DMS53 (cell line): ENCODE measurements around the gene LY6G6F.

Experiments
- DNase-seq: peaks from one replicate; lab custom pipeline; 2025; lab: John Stamatoyannopoulos, UW

LY6G6F gene

DNA sequence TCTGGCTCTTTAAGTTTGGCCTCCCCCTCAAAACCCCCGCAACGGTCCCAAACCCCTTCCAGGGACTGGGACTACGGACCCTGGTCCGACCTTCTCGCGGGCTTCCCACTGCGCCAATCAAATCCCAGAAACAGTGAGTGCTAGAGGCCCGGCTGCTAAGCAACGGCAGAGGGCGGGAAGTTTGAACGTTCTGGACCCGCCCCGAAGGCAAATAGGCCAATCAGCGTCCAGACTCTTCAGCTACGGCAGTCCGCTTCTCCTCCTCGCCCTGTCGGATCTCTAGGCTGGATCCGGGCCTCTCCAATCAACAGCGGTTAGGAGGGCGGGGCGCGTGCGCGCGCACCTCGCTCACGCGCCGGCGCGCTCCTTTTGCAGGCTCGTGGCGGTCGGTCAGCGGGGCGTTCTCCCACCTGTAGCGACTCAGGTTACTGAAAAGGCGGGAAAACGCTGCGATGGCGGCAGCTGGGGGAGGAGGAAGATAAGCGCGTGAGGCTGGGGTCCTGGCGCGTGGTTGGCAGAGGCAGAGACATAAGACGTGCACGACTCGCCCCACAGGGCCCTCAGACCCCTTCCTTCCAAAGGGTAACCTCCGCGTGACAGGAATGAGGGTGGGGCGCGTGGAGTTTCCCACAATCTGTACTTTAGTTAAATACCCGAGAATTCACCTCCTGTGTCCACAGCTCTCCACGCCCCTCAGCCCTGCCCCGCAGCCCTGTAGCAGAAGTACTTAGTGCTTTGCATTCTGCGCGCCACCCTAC is 33.2 kb downstream of the LY6G6F start, which contains the start of gene MSH5:
TSS of gene MSH5 (plus strand) at position 367 of the 758 bp plus-strand sequence. CDS start 462 bp downstream, outside the sequence.
- peak; percentile 100 for DNase-seq

DNA sequence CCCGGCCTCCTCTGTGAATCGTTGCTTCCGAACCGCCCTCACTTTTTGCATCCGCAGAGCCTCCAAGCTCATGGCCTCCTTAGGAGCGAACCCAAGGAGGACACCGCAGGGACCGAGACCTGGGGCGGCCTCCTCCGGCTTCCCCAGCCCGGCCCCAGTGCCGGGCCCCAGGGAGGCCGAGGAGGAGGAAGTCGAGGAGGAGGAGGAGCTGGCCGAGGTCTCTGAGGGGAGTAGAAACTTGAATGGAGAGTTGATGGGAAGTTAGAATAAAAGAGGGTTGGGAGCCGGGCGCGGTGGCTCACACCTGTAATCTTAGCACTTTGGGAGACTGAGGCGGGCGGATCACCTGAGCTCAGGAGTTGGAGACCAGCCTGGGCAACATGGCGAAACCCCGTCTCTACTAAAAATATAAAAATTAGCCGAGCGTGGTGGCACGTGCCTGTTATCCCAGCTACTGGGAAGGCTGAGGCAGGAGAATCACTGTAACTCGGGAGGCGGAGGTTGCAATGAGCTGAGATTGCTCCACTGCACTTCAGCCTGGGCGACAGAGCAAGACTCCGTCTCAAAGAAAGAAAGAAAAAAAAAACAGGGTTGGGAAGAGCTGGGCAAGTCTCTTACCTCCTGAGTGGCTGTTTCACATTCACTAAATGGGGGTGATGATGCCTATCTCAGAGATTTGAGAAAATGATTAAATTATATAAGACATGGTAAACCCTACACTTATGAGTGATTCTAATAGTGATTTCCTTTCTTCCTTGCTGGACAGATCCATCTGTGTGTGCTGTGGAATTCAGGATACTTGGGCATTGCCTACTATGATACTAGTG is 33.9 kb downstream of the LY6G6F start:
- no peak for DNase-seq

DNA sequence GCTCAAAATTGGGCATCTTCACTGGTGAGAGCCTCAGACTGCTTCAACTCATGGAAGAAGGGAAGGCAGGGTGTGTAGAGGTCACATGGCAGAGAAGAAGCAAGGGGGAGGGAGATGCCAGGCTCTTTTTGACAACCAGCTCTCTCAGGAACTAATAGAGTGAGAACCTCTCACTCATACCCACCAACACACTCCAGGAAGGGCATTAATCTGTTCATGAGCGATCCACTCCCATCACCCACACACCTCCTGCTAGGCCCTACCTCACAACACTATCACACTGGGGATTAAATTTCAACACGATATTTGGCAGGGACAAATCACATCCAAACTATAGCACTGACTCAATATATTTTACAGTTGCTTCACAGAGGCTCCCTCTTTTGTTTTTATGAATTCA is 35.1 kb downstream of the LY6G6F start:
- DNase-seq = no peak

DNA sequence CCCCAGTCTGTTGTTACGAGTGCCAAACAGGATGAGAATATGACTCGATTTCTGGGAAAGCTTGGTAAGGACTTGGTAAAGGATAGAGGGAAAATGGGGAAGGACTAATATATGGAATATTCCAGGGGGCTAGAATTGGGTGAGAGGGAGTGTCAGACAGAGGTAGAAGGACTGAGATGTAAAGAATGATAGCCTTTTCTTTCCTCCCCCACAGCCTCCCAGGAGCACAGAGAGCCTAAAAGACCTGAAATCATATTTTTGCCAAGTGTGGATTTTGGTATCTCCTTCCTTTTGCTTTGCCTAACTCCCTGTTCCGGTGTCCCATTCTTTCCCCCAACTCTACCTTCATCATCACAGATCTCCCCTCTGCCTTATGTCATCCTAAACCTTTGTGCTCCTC is 36.2 kb downstream of the LY6G6F start:
- no peak for DNase-seq

DNA sequence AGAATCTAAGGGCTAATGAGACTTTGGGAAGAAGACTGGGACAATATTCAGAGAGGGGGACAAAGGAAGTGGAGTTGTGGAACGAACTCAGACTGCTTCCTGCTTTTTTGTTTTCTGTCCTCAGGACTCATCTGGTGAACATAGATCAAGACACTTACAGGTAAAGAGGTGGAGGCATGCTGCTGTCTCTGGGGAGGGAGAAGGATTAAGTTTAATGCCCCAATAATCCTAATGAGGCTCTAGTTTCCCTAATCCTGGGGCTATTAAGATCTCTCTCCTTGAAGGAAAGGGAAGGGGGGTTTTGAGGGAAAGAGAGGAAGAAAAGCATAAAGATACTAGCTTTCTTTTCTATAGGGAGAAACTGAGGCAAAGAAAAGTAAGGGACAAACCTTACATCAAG is 37.8 kb downstream of the LY6G6F start:
- DNase-seq = no peak

DNA sequence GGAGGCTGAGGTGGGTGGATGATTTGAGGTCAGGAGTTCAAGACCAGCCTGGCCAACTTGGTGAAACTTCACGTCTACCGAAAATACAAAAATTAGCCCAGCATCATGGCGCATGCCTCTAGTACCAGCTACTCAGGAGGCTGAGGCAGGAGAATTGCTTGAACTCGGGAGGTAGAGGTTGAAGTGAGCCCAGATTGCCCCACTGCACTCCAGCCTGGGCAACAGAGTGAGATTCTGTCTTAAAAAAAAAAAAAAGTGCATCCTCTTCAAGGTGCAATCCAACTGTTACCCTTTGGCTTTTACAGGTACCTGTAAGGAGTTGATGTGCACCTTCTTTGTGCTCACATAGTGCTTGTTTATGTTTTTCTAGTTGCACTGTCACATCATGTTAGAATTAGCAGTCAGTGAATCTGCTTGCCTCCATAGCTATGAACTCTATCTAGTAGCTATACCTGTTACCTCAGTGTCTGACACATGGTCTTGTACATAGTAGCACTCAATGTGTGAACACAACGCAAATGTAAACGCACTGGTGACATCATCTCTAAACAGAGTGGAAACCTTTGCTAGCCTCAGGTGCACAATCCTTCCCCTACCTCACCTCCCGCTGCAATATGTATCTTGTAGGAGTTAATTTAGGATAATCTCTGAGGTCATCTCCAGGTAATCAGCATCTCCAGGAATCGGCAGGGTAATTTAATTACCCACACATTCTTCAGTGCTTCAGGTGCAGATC is 42.8 kb downstream of the LY6G6F start:
- DNase-seq = peak; percentile 81

DNA sequence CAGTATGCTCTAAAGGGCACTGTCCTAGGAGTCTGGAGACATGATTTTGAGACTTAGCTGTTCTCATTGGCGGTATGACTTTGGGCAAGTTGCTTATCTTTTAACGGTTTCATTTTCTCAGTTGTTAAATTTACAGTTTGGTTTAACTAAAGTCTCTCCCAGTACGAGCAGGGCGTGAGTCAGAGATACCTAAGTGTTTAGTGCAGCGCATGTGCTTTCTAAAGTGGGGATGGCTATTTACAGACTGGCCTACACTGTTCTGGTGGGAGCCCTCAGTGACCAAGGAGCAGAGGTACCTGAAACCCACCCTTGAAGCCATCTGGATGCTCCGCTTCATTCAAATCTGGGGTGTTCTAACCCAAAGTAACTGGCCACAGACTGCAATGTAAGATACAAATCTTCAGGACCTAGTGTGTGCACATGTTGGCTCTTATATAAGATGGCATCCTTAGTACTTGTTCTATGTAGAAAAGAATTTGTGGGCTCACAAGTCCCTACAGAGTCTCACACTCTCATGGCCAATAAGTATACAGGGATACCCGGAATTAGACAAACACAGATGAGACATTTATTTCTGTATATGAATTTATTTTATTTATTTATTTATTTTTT is 43.9 kb downstream of the LY6G6F start:
- DNase-seq = no peak

DNA sequence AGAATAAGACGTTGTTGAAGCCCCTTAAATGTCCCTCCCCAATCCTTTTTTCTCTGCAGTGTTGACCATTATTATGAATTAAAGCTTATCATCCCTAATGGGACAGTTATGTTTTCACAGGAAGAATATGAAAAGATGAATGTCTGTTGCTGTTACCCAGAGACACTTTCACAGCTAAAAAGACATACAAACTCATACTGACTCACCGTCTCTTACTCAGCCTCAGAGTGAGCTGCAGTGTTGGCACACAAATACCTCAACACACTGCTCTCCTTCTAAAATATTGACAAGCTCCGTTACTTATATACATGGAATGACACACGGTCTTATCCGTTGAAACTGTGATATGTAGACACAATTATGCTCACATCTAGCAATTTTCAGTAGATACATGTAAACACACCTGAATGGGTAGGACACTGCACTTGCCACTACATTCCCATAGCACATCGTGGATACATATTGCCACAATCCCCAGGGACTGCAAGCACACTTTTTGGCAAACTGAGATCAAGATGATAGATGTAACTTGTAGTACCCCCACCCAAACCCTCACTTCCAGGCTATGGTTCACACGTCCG is 46.2 kb downstream of the LY6G6F start:
- no peak for DNase-seq

DNA sequence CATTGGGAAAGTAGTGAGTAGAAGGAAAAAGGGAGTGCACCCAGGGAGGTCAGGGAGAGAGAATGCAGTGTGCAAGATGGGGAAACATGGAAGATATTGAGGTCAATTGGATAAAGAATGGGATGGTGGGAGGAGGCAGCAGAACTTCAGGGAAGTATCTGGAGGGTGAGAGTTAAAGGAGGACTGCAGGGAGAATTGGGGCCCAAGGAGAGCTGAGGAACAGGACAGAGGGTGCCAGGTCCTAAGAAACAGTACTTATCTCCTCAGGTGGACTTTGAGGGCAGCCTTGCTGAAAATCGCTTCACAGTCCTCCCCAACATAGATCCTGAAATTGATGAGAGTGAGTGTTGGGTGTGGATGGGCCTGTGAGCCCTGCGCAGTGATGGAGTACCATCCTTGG is 51.6 kb downstream of the LY6G6F start:
- no peak for DNase-seq
